Measurements from ENCODE around the gene LRMDA.

The LRMDA gene

DNA sequence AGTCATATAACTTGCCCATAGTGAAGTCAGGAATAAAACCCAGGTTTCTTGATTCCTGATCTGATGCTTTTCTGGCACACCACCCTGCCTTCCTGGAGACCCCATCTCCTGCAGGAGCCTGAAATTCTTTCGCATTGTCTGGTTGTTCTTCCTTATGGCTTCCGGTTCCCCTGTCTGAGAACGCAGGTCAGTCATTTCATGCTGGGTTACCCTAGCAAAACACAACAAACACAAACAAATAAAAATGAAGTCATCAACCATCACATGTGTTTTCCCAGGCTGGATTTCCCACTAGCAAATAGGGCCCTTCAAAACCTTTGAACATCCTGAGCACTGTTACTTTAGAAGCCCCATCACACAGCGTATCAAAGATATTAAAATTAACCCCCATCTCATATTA, 569.6 kb downstream of the LRMDA start:
- Histone ChIP-seq H3K4me1 (ENCODE audit: control insufficient read depth, insufficient read depth, low read length) (no peaks in the 10 kb centered on the region), H3K9me3 (ENCODE audit: control insufficient read depth, insufficient read depth, low read length) (no peaks in the 10 kb centered on the region), H3K27ac (ENCODE audit: low read length) (no peak overlapping the region), H3K36me3 (ENCODE audit: control insufficient read depth, insufficient read depth, low read length) (no peaks in the 10 kb centered on the region), H3K4me3 (ENCODE audit: low read length) (no peak overlapping the region), H3K27me3 (ENCODE audit: control insufficient read depth, insufficient read depth, low read length) (no peaks in the 10 kb centered on the region)
- no peak for DNase-seq (ENCODE audit: low read depth, low spot score)
- WGBS (ENCODE audit: insufficient coverage, insufficient read length), result no CpG with 5 or more reads among the region's 4 CpGs

DNA sequence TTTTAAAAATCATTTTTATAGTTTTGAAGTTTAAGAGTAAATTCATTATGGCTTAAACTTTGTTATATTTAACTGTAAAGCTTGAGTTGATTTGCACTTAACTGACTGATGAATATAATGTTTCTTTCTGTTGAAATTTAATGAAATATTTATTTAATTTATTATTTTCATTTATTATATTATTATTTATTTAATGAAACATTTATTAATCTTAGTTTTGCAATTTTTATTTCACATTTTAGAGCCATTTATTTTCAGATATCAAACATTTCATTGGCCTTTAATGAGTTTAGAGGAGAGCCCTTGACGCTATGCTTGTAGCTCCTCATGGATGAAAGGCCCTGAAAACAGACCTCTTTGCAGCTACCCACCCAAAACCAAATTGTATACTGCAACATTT, 570.0 kb downstream of the LRMDA start:
- Histone ChIP-seq H3K36me3 (ENCODE audit: control insufficient read depth, insufficient read depth, low read length) (no peaks in the 10 kb centered on the region), H3K27me3 (ENCODE audit: control insufficient read depth, insufficient read depth, low read length) (no peaks in the 10 kb centered on the region), H3K4me3 (ENCODE audit: low read length) (no peak overlapping the region), H3K4me1 (ENCODE audit: control insufficient read depth, insufficient read depth, low read length) (no peaks in the 10 kb centered on the region), H3K9me3 (ENCODE audit: control insufficient read depth, insufficient read depth, low read length) (no peaks in the 10 kb centered on the region), H3K27ac (ENCODE audit: low read length) (no peak overlapping the region)
- WGBS (ENCODE audit: insufficient coverage, insufficient read length), result no CpG with 5 or more reads among the region's 1 CpG
- no peak for DNase-seq (ENCODE audit: low read depth, low spot score)

DNA sequence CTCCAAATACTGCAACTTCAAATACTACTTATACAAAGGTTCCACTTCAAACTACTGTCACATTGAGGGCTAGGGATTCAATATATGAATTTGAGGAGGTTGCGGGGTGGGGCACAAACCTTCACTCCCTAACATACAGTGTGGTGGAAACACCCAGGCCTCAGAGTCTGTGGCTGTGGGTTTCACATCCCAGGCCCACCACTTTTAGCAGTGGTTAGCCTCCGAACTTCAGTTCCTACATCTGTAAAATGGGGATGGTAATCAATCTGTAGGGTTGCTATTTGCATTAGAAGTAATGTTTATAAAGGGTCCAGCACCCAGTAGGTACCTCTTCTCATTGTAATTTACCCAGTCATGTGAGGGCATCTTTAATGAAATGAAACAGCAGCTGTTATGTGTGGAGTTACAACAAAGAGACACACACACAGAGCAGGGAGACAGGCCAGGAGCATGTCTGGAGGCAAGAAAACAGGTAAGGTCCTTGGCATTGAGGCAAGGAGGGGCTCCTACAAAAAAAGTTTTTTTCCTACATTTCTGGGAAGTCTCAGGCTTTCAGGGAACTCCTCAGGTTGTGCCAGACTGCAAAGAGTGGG, 570.9 kb downstream of the LRMDA start:
- H3K4me1 ChIP-seq (ENCODE audit: control insufficient read depth, insufficient read depth, low read length), result no peaks in the 10 kb centered on the region
- no peak overlapping the region for H3K27ac ChIP-seq (ENCODE audit: low read length)
- no peak for DNase-seq (ENCODE audit: low read depth, low spot score)
- no peaks in the 10 kb centered on the region for H3K36me3 ChIP-seq (ENCODE audit: control insufficient read depth, insufficient read depth, low read length)
- WGBS (ENCODE audit: insufficient coverage, insufficient read length), result no CpG with 5 or more reads among the region's 2 CpGs
- no peaks in the 10 kb centered on the region for H3K9me3 ChIP-seq (ENCODE audit: control insufficient read depth, insufficient read depth, low read length)
- no peak overlapping the region for H3K4me3 ChIP-seq (ENCODE audit: low read length)
- no peaks in the 10 kb centered on the region for H3K27me3 ChIP-seq (ENCODE audit: control insufficient read depth, insufficient read depth, low read length)

DNA sequence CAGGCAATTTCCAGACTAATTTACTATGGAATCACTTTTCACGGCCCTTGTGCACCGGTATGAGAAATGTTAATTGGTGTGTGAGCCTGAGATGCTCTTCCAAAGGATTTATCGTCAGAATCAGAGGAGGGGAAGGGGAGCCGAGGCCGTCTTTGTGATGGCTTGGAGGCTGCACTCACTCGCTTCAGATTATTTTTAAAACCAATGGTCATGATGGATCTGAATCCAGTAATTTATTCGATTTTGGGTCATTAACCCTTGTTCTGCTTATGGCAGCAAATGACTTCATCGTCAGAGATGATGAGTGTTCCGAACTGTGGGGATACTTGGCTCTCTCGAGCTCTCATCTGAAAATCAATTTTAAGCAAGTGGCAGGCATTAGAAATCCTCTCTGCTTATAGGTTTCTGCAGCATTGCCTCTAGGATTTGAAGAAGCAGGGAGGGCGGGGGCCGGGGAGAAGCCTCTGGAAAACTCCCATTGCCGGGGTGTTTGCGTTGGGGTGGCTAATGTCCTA, 576.3 kb downstream of the LRMDA start:
- WGBS (ENCODE audit: insufficient coverage, insufficient read length), result no CpG with 5 or more reads among the region's 14 CpGs
- Histone ChIP-seq H3K27ac (ENCODE audit: low read length) (no peak overlapping the region), H3K36me3 (ENCODE audit: control insufficient read depth, insufficient read depth, low read length) (no peaks in the 10 kb centered on the region), H3K4me3 (ENCODE audit: low read length) (no peak overlapping the region), H3K4me1 (ENCODE audit: control insufficient read depth, insufficient read depth, low read length) (no peaks in the 10 kb centered on the region), H3K9me3 (ENCODE audit: control insufficient read depth, insufficient read depth, low read length) (no peaks in the 10 kb centered on the region), H3K27me3 (ENCODE audit: control insufficient read depth, insufficient read depth, low read length) (no peaks in the 10 kb centered on the region)
- DNase-seq (ENCODE audit: low read depth, low spot score), result no peak

DNA sequence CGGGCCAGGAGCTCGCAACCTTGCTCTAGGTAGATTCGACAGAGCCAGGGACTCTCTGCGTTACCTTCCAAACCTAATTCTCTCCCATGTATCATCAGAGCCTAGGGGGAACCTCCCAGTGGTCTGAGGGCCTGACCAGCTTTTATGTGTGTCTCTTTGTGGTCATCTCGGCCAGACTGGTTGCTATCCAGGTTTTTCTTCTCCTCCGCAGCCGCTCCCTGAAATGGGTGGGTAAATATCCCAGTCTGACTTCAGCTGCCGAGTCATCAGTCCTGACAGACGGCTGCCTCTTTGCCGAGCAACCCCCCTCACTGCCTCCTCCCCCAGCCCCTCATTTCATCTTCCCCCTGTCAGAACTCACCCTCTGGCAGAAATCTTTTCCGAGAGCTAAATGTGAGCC, 578.1 kb downstream of the LRMDA start:
- H3K9me3 ChIP-seq (ENCODE audit: control insufficient read depth, insufficient read depth, low read length), result no peaks in the 10 kb centered on the region
- H3K4me3 ChIP-seq (ENCODE audit: low read length), result no peak overlapping the region
- no peaks in the 10 kb centered on the region for H3K4me1 ChIP-seq (ENCODE audit: control insufficient read depth, insufficient read depth, low read length)
- H3K36me3 ChIP-seq (ENCODE audit: control insufficient read depth, insufficient read depth, low read length), result no peaks in the 10 kb centered on the region
- H3K27me3 ChIP-seq (ENCODE audit: control insufficient read depth, insufficient read depth, low read length), result no peaks in the 10 kb centered on the region
- WGBS (ENCODE audit: insufficient coverage, insufficient read length), result no CpG with 5 or more reads among the region's 11 CpGs
- no peak overlapping the region for H3K27ac ChIP-seq (ENCODE audit: low read length)
- DNase-seq (ENCODE audit: low read depth, low spot score), result no peak

DNA sequence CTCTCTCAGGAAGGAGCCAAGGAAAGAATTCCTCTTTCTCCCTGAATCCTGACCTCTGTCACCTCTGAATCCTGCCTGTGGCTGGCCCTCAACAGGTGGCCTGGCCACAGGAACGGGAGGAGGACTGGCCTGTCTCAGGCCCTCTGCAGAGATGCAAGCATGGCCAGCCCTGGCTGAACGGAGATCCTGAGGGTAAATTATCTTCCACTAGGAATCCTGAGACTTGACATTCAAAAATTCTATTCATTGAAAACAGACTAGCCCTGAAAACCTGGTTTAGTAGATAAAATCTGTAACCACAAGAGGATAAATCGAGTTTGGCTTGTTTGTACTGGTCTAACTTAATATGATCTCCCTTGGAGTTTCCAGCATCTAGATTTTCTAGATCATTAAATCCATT, 579.3 kb downstream of the LRMDA start:
- Histone ChIP-seq H3K27ac (ENCODE audit: low read length) (no peak overlapping the region), H3K4me1 (ENCODE audit: control insufficient read depth, insufficient read depth, low read length) (no peaks in the 10 kb centered on the region), H3K36me3 (ENCODE audit: control insufficient read depth, insufficient read depth, low read length) (no peaks in the 10 kb centered on the region), H3K27me3 (ENCODE audit: control insufficient read depth, insufficient read depth, low read length) (no peaks in the 10 kb centered on the region), H3K4me3 (ENCODE audit: low read length) (no peak overlapping the region), H3K9me3 (ENCODE audit: control insufficient read depth, insufficient read depth, low read length) (no peaks in the 10 kb centered on the region)
- WGBS (ENCODE audit: insufficient coverage, insufficient read length), result no CpG with 5 or more reads among the region's 3 CpGs
- DNase-seq (ENCODE audit: low read depth, low spot score), result no peak

DNA sequence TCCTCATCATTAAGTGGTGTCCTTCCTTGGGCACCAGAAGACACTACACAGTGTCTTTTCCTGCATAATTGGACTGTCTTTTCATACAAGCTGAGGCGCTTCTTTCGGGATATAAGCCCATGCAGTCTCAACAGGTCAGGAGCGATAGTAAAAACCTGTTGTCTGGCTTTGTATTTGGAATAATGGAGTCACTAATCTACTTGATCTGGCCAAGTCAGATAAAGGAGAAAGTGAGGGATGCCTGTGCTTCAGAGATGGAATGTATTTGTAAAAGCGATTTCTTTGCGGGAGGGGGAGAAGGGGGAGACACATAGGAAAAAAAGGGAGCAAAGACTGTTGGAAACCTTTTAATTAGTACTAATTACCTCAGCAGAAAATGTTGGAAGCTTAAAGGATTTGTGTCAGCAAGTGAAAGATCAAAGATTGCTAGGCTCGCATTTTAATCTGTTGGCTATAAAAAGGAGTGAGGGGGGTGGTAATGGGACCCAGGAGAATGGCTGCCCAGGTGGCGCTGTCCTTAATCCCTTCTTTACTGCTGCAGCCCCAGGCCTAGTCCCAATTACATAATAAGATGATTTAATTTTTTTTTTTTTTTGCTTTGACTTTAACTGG, 581.4 kb downstream of the LRMDA start:
- Histone ChIP-seq H3K9me3 (ENCODE audit: control insufficient read depth, insufficient read depth, low read length) (no peaks in the 10 kb centered on the region), H3K36me3 (ENCODE audit: control insufficient read depth, insufficient read depth, low read length) (no peaks in the 10 kb centered on the region), H3K4me3 (ENCODE audit: low read length) (no peak overlapping the region), H3K27me3 (ENCODE audit: control insufficient read depth, insufficient read depth, low read length) (no peaks in the 10 kb centered on the region), H3K27ac (ENCODE audit: low read length) (no peak overlapping the region), H3K4me1 (ENCODE audit: control insufficient read depth, insufficient read depth, low read length) (no peaks in the 10 kb centered on the region)
- no CpG with 5 or more reads among the region's 7 CpGs for WGBS (ENCODE audit: insufficient coverage, insufficient read length)
- no peak for DNase-seq (ENCODE audit: low read depth, low spot score)

DNA sequence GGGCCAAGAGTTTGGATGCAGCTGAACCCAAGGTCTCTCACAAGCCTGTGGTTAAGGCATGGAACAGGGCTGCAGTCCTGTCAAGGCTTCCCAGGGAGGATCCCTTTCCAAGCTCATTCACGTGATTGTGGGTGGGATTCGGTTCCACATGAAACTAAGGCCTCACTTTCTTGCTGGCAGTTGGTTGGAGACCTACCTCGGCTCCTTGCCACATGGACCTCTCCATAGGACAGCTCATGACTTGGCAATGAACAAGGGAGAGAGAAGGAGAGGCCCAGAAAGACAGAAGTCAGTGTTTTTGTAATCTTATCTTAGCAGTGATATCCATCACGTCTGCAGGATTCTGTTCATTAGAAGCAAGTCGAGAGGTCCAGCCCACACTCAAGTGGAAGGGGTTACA, 583.8 kb downstream of the LRMDA start:
- Histone ChIP-seq H3K36me3 (ENCODE audit: control insufficient read depth, insufficient read depth, low read length) (no peaks in the 10 kb centered on the region), H3K9me3 (ENCODE audit: control insufficient read depth, insufficient read depth, low read length) (no peaks in the 10 kb centered on the region), H3K27ac (ENCODE audit: low read length) (no peak overlapping the region), H3K27me3 (ENCODE audit: control insufficient read depth, insufficient read depth, low read length) (no peaks in the 10 kb centered on the region), H3K4me1 (ENCODE audit: control insufficient read depth, insufficient read depth, low read length) (no peaks in the 10 kb centered on the region), H3K4me3 (ENCODE audit: low read length) (no peak overlapping the region)
- WGBS (ENCODE audit: insufficient coverage, insufficient read length), result no CpG with 5 or more reads among the region's 5 CpGs
- no peak for DNase-seq (ENCODE audit: low read depth, low spot score)

DNA sequence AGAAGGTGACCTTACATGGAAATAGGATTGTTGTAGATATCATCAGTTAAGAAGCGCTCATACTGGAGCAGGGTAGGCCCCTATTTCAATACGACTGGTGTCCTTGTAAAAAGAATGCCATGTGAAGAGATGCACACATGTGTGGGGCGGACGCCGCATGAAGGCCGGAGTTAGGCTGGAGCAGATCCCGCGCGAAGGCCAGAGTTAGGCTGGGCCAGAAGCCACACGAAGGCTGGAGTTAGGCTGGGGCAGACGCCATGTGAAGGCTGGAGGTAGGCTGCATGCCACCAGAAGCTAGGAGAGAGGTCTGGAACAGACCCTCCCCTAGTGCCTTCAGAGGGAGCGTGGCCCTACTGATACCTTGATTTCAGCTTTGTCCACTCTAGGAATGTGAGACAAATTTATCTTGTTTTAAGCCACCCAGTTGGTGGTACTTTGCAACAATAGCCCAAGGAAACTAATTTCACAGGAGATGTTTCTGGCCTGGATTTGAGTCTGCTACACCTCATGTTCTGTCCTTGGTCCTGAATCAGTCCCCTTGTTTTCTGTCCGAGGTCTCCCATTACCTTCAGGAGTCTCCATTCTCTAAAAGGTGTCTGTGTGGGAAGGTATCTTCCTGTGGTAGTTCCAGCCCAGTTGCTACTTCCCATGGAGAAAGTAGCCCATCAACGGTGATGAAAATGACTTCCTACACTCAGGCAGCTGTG, 585.8 kb downstream of the LRMDA start:
- no peak overlapping the region for H3K4me3 ChIP-seq (ENCODE audit: low read length)
- no CpG with 5 or more reads among the region's 14 CpGs for WGBS (ENCODE audit: insufficient coverage, insufficient read length)
- no peaks in the 10 kb centered on the region for H3K4me1 ChIP-seq (ENCODE audit: control insufficient read depth, insufficient read depth, low read length)
- no peaks in the 10 kb centered on the region for H3K9me3 ChIP-seq (ENCODE audit: control insufficient read depth, insufficient read depth, low read length)
- no peaks in the 10 kb centered on the region for H3K27me3 ChIP-seq (ENCODE audit: control insufficient read depth, insufficient read depth, low read length)
- no peaks in the 10 kb centered on the region for H3K36me3 ChIP-seq (ENCODE audit: control insufficient read depth, insufficient read depth, low read length)
- H3K27ac ChIP-seq (ENCODE audit: low read length), result no peak overlapping the region
- no peak for DNase-seq (ENCODE audit: low read depth, low spot score)

DNA sequence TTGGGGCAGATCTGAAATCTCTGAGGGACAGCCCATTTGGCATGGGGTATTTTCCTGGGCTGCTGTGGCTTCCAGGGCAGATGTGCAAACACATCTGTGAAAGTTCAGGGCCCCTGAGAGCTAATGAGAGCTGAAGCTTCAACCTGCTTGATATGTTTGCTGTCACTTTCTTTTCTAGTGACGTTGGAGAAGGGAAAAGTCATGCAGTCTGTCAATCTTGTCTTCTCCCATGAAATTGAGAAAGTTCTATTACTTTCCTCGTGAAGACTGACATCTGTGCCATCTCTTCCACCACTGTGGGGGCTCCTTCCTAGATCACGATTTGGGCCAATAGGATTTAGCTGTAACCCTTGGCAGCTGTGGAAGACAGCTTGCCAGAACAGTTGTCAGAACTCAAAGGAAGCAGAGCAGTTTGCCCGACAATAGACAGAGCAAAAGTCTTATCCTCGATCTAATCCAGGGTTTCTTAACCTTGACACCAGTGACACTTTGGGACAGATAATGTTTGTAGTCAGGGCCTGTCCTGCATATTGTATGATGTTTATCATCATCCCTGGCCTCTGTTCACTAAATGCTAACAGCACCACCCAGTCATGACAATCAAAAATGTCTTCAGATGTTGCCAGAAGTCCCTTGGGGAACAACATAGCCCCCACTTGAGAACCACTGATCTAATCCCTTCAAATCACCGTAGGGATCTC, 586.5 kb downstream of the LRMDA start:
- no peak overlapping the region for H3K4me3 ChIP-seq (ENCODE audit: low read length)
- DNase-seq (ENCODE audit: low read depth, low spot score), result no peak
- H3K4me1 ChIP-seq (ENCODE audit: control insufficient read depth, insufficient read depth, low read length), result no peaks in the 10 kb centered on the region
- WGBS (ENCODE audit: insufficient coverage, insufficient read length), result no CpG with 5 or more reads among the region's 6 CpGs
- H3K36me3 ChIP-seq (ENCODE audit: control insufficient read depth, insufficient read depth, low read length), result no peaks in the 10 kb centered on the region
- H3K9me3 ChIP-seq (ENCODE audit: control insufficient read depth, insufficient read depth, low read length), result no peaks in the 10 kb centered on the region
- no peaks in the 10 kb centered on the region for H3K27me3 ChIP-seq (ENCODE audit: control insufficient read depth, insufficient read depth, low read length)
- H3K27ac ChIP-seq (ENCODE audit: low read length), result no peak overlapping the region

Measured in iPS DF 6.9 (cell line).